Testis (tissue), 2 donors: Measurements from ENCODE around the gene IGSF21.

Experiments
- POLR2A ChIP-seq: fragments of 450-650 bp; IDR thresholded peaks from one replicate; pipeline ENCODE4 v1.6.1; 2017; ENCODE audit warnings: antibody characterized with exemption, mild to moderate bottlenecking, moderate library complexity
- TF ChIP-seq, protein P1 (sequence below), 3 experiments: fragments of 450-650 bp in 2 of 3; fragments of 200-600 bp in 1 of 3; sonication (generic) in 1 of 3; IDR thresholded peaks; one replicate each; pipeline ENCODE4 v1.5.1; 2016 to 2019; ENCODE audit warnings: antibody characterized with exemption in 3 of 3, mild to moderate bottlenecking in 2 of 3, moderate library complexity in 1 of 3

GRCh38 chr1:18412882-18413353, 305.3 kb downstream of the IGSF21 start:
- TF ChIP-seq, protein P1, sequence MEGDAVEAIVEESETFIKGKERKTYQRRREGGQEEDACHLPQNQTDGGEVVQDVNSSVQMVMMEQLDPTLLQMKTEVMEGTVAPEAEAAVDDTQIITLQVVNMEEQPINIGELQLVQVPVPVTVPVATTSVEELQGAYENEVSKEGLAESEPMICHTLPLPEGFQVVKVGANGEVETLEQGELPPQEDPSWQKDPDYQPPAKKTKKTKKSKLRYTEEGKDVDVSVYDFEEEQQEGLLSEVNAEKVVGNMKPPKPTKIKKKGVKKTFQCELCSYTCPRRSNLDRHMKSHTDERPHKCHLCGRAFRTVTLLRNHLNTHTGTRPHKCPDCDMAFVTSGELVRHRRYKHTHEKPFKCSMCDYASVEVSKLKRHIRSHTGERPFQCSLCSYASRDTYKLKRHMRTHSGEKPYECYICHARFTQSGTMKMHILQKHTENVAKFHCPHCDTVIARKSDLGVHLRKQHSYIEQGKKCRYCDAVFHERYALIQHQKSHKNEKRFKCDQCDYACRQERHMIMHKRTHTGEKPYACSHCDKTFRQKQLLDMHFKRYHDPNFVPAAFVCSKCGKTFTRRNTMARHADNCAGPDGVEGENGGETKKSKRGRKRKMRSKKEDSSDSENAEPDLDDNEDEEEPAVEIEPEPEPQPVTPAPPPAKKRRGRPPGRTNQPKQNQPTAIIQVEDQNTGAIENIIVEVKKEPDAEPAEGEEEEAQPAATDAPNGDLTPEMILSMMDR (IDR thresholded peaks at IDR 0.05) = no peak
- no peak for TF ChIP-seq POLR2A
